Spleen (tissue), 11 donors: Measurements from ENCODE around the gene JMJD1C. TPM values are rescaled to one million over a fixed set of nuclear protein-coding genes. Genes with fewer than 3 reads are reported as not detected.

ENCODE experiments used
- DNase-seq: peaks from one replicate; pipeline ENCODE4 v3.0.0-alpha.2; 2020
- H3K27ac ChIP-seq, 8 donors: fragments of 200-600 bp; sonication (generic) in 7 of 8; 1 replicate in 4 of 8; 2 replicates in 4 of 8; pipeline versions ENCODE4 v1.5.0 to v1.8.0; 2016 to 2021; ENCODE audit warnings: inconsistent platforms in 4 of 8, mild to moderate bottlenecking in 4 of 8, moderate library complexity in 1 of 8
- H3K27me3 ChIP-seq, 7 donors: fragments of 200-600 bp; sonication (generic) in 6 of 7; replicated peaks in 1 of 7; 1 replicate in 4 of 7; 2 replicates in 3 of 7; pipeline versions ENCODE4 v1.5.0 to v1.8.0; 2016 to 2021; ENCODE audit warnings: inconsistent platforms in 3 of 7, mild to moderate bottlenecking in 1 of 7
- H3K36me3 ChIP-seq, 6 donors: fragments of 200-600 bp; sonication (generic) in 5 of 6; 1 replicate in 4 of 6; 2 replicates in 2 of 6; pipeline versions ENCODE4 v1.5.0 to v1.8.0; 2016 to 2021; ENCODE audit warnings: inconsistent platforms in 2 of 6
- H3K4me1 ChIP-seq, 6 donors: fragments of 200-600 bp; sonication (generic) in 5 of 6; 1 replicate in 3 of 6; 2 replicates in 3 of 6; pipeline versions ENCODE4 v1.5.0 to v1.8.0; 2016 to 2021; ENCODE audit warnings: inconsistent platforms in 3 of 6
- H3K4me3 ChIP-seq, 8 donors: fragments of 200-600 bp; sonication (generic) in 7 of 8; 1 replicate in 4 of 8; 2 replicates in 4 of 8; pipeline versions ENCODE4 v1.5.0 to v1.8.0; 2016 to 2021; ENCODE audit warnings: inconsistent platforms in 4 of 8, mild to moderate bottlenecking in 4 of 8, moderate library complexity in 2 of 8
- H3K9me3 ChIP-seq, 8 donors: fragments of 200-600 bp; sonication (generic) in 7 of 8; 1 replicate in 4 of 8; 2 replicates in 4 of 8; pipeline versions ENCODE4 v1.5.0 to v1.8.0; 2016 to 2021; ENCODE audit warnings: inconsistent platforms in 4 of 8
- CTCF ChIP-seq, 11 experiments: fragments of 200-600 bp in 7 of 11; fragments of 450-650 bp in 4 of 11; sonication (generic) in 4 of 11; IDR thresholded peaks in 8 of 11; conservative IDR thresholded peaks in 3 of 11; 1 replicate in 7 of 11; 2 replicates in 4 of 11; pipeline versions ENCODE4 v1.4.0 to v1.8.0; 2016 to 2021; ENCODE audit warnings: antibody characterized with exemption in 11 of 11, inconsistent platforms in 4 of 11, mild to moderate bottlenecking in 1 of 11
- POLR2A ChIP-seq, 3 donors: fragments of 450-650 bp; IDR thresholded peaks; one replicate each; pipeline ENCODE4 v1.5.1; 2017; ENCODE audit warnings: antibody characterized with exemption in 3 of 3, mild to moderate bottlenecking in 1 of 3
- POLR2AphosphoS5 ChIP-seq, 3 donors: sonication (generic); formaldehyde crosslinking; IDR thresholded peaks; one replicate each; pipeline ENCODE4 v1.5.1; 2017; ENCODE audit warnings: antibody characterized with exemption in 3 of 3
- WGBS, 5 donors: extraction: QIAGEN DNeasy Blood & Tissue Kit in 3 of 5; methylation state at CpG; one replicate each; pipeline versions ENCODE4 v1.1.5 to v1.1.7; 2013 to 2018; 5-methylcytosine and 5-hydroxymethylcytosine counted together
- intact Hi-C: fragments of 100-400 bp; cut with DNase I; formaldehyde crosslinking; loops from one replicate; pipeline ENCODE4 v1.15.0; 2023; ENCODE audit warnings: low total_unique reads
- polyA plus RNA-seq, 3 donors: library from polyadenylated mRNA; stranded (reverse); fragments of 200-250 nt; gene quantifications; one replicate each; pipeline ENCODE4 v1.2.1, GENCODE V29; 2013
- total RNA-seq, 7 donors: library from RNA; depleted of rRNA in 3 of 7; stranded (reverse); fragments of >200 nt in 3 of 7; fragmentation: NEBNext Ultra II Directional in 4 of 7; extraction: Animal tissue kit (Norgen Biotek cat#: 25700) in 4 of 7; gene quantifications; one replicate each; pipeline versions ENCODE4 v1.1.0 to v1.2.1, GENCODE V29; 2016 to 2021
- donor health status: healthy with polysubstance abuse.
- donor health status: DM: no; HTN: no; CAD: no; lungs with moderate emphysema.
- donor health status: DM: no; HTN: no; CAD: no.
- donor health status: Bipolar disorder and iron deficiency.
- donor health status: healthy.
- donor health status: DM: no; HTN: no; CAD: no.
- donor health status: DM: yes; HTN: yes; CAD: no.

The JMJD1C gene
- total and polyA plus RNA-seq, 10 donors = 54.3 to 272 (median 137) TPM

GRCh38 chr10:63133056-63133820 lies 332.5 kb downstream of the JMJD1C start, which contains the start of gene NRBF2:
Gene NRBF2 (plus strand): TSS chr10:63133328. CDS start chr10:63133471, 143 bp downstream.
- Histone ChIP-seq H3K27me3 (no peaks in the 10 kb centered on the region), H3K27ac (peak within 1 kb of the TSS; percentile 98 to 100 (median 99)), H3K4me1 (peaks cover 14 to 50% (median 41%) of the 10 kb centered on the region in 6 donors), H3K4me3 (peak within 1 kb of the TSS; percentile 69 to 90 (median 74)), H3K9me3 (peaks cover 0 to 9% (median 2%) of the 10 kb centered on the region in 8 donors), H3K36me3 (peaks cover 0 to 5% (median 0%) of the 10 kb centered on the region in 6 donors)
- WGBS, 5 donors = 0 to 1% (median 0%) methylated on average over 37 to 55 of the region's 55 CpGs
- intact Hi-C loops = no loop called here
- DNase-seq = peak; percentile 99
- peak; percentile 98 to 99 (median 99) for TF ChIP-seq POLR2AphosphoS5 (IDR thresholded peaks at IDR 0.05)
- TF ChIP-seq POLR2A (IDR thresholded peaks at IDR 0.05) = peak; percentile 93 to 97 (median 94)
- TF ChIP-seq CTCF (IDR thresholded peaks at IDR 0.05 in 8 of 11, conservative IDR thresholded peaks at IDR 0.05 in 3 of 11) = peak in 4 of 11 experiments; percentile 12 to 56 (median 31)

GRCh38 chr10:63132651-63133055 lies 333.1 kb downstream of the JMJD1C start:
- peak overlapping the region; percentile 98 to 100 (median 99) for H3K27ac ChIP-seq
- 71 to 79% (median 75%) methylated on average over 6 of the region's 6 CpGs for WGBS, 5 donors
- H3K4me3 ChIP-seq = peak overlapping the region in 7 of 8 donors; percentile 69 to 90 (median 73)
- H3K4me1 ChIP-seq = peaks cover 14 to 44% (median 38%) of the 10 kb centered on the region in 6 donors
- DNase-seq = no peak
- peaks cover 0 to 9% (median 2%) of the 10 kb centered on the region in 8 donors for H3K9me3 ChIP-seq
- H3K36me3 ChIP-seq = no peaks in the 10 kb centered on the region
- TF ChIP-seq CTCF (IDR thresholded peaks at IDR 0.05 in 8 of 11, conservative IDR thresholded peaks at IDR 0.05 in 3 of 11) (no peak), POLR2A (IDR thresholded peaks at IDR 0.05) (no peak), POLR2AphosphoS5 (IDR thresholded peaks at IDR 0.05) (no peak)
- intact Hi-C loops = no loop called here
- no peaks in the 10 kb centered on the region for H3K27me3 ChIP-seq

GRCh38 chr10:63129888-63130287 lies 335.9 kb downstream of the JMJD1C start:
- no peaks in the 10 kb centered on the region for H3K36me3 ChIP-seq
- DNase-seq = no peak
- H3K9me3 ChIP-seq = peaks cover 0 to 9% (median 2%) of the 10 kb centered on the region in 8 donors
- no peak overlapping the region for H3K4me3 ChIP-seq
- peaks cover 7 to 17% (median 10%) of the 10 kb centered on the region in 6 donors for H3K4me1 ChIP-seq
- intact Hi-C loops = no loop called here
- no peak overlapping the region for H3K27ac ChIP-seq
- H3K27me3 ChIP-seq = no peaks in the 10 kb centered on the region
- WGBS, 5 donors = 88 to 95% (median 93%) methylated on average over 6 of the region's 6 CpGs
- TF ChIP-seq POLR2A (IDR thresholded peaks at IDR 0.05) (no peak), POLR2AphosphoS5 (IDR thresholded peaks at IDR 0.05) (no peak), CTCF (IDR thresholded peaks at IDR 0.05 in 8 of 11, conservative IDR thresholded peaks at IDR 0.05 in 3 of 11) (no peak)

- WGBS, 5 donors = 64 to 70% (median 68%) methylated on average over 4 of the region's 4 CpGs
- Histone ChIP-seq H3K4me1 (peaks cover 0 to 4% (median 0%) of the 10 kb centered on the region in 6 donors), H3K4me3 (no peak overlapping the region), H3K27me3 (no peaks in the 10 kb centered on the region), H3K36me3 (no peaks in the 10 kb centered on the region), H3K27ac (no peak overlapping the region), H3K9me3 (peaks cover 0 to 9% (median 2%) of the 10 kb centered on the region in 8 donors)
- intact Hi-C loops = no loop called here
- no peak for TF ChIP-seq CTCF (IDR thresholded peaks at IDR 0.05 in 8 of 11, conservative IDR thresholded peaks at IDR 0.05 in 3 of 11)
- no peak for TF ChIP-seq POLR2AphosphoS5 (IDR thresholded peaks at IDR 0.05)
- TF ChIP-seq POLR2A (IDR thresholded peaks at IDR 0.05) = no peak
- no peak for DNase-seq
Observed at GRCh38 chr10:63128443-63128842, 337.3 kb downstream of the JMJD1C start.
